OCI-LY7 (cell line): Measurements from ENCODE around the gene FRMPD4. TPM values are rescaled to one million over a fixed set of nuclear protein-coding genes. Genes with fewer than 3 reads are reported as not detected.

ENCODE experiments used
- BruUV-seq: library from RNA; stranded (reverse); fragments of 400-500 nt; replicated peaks from 2 replicates; lab custom pipeline; 2021; lab: Mats Ljungman, UMichigan
- CTCF ChIA-PET: fragments of 300-600 bp; sonication (Branson Sonifier 250); formaldehyde crosslinking; loops from one replicate; lab custom pipeline; 2022; ENCODE audit warnings: antibody characterized with exemption; ENCODE audit not compliant: unreplicated experiment; lab: Charles Lee
- POLR2A ChIA-PET: fragments of 300-600 bp; sonication (Branson Sonifier 250); formaldehyde crosslinking; loops from one replicate; lab custom pipeline; 2022; ENCODE audit warnings: antibody characterized with exemption; lab: Charles Lee
- DNase-seq: peaks from one replicate; pipeline ENCODE4 v3.0.0-alpha.2; 2015; ENCODE audit warnings: low spot score
- H2AFZ ChIP-seq: fragments of 200-600 bp; sonication (generic), shearing (Covaris generic); 2 replicates; pipeline ENCODE4 v1.6.1; 2014; ENCODE audit warnings: mild to moderate bottlenecking, antibody characterized with exemption, low read length, moderate library complexity
- H3K27ac ChIP-seq: fragments of 200-600 bp; sonication (generic); 2 replicates; pipeline ENCODE4 v1.5.1; 2014; ENCODE audit warnings: mixed run types, low read depth, mild to moderate bottlenecking, moderate library complexity, low read length, inconsistent platforms; ENCODE audit not compliant: poor library complexity, severe bottlenecking
- H3K36me3 ChIP-seq: fragments of 200-600 bp; sonication (generic); 2 replicates; pipeline ENCODE4 v1.6.1; 2014; ENCODE audit warnings: mild to moderate bottlenecking, antibody characterized with exemption, low read length, moderate library complexity, mixed read lengths; ENCODE audit not compliant: insufficient read depth
- H3K4me1 ChIP-seq: fragments of 200-600 bp; sonication (generic); 2 replicates; pipeline ENCODE4 v1.5.1; 2014; ENCODE audit warnings: mild to moderate bottlenecking, low read length; ENCODE audit not compliant: insufficient read depth, poor library complexity, severe bottlenecking
- H3K4me2 ChIP-seq: fragments of 200-600 bp; sonication (generic); 2 replicates; pipeline ENCODE4 v1.6.1; 2014; ENCODE audit warnings: mild to moderate bottlenecking, low read length
- H3K4me3 ChIP-seq: fragments of 200-600 bp; sonication (generic); 2 replicates; pipeline ENCODE4 v1.5.1; 2014; ENCODE audit warnings: mild to moderate bottlenecking, low read depth, low read length; ENCODE audit not compliant: poor library complexity, severe bottlenecking
- H3K79me2 ChIP-seq: fragments of 200-600 bp; sonication (generic); 2 replicates; pipeline ENCODE4 v1.6.1; 2016; ENCODE audit warnings: low read depth, mild to moderate bottlenecking, low read length, moderate library complexity, mixed read lengths; ENCODE audit not compliant: insufficient read depth
- H3K9me2 ChIP-seq: fragments of 200-600 bp; sonication (generic); 2 replicates; pipeline ENCODE4 v1.6.1; 2016; ENCODE audit warnings: mild to moderate bottlenecking, low read length, mixed read lengths; ENCODE audit not compliant: insufficient read depth
- H3K9me3 ChIP-seq: fragments of 200-600 bp; sonication (generic); 2 replicates; pipeline ENCODE4 v1.6.1; 2014; ENCODE audit warnings: mild to moderate bottlenecking, mixed run types, low read length, mixed read lengths
- H4K20me1 ChIP-seq: fragments of 200-600 bp; sonication (generic); 2 replicates; pipeline ENCODE4 v1.6.1; 2014; ENCODE audit warnings: mild to moderate bottlenecking, antibody characterized with exemption, low read length, moderate library complexity, mixed read lengths; ENCODE audit not compliant: insufficient read depth
- CTCF ChIP-seq: fragments of 200-600 bp; sonication (generic); conservative IDR thresholded peaks from 2 replicates; pipeline ENCODE4 v1.5.1; 2014; ENCODE audit warnings: mild to moderate bottlenecking, antibody characterized with exemption, low read length, moderate library complexity, mixed read lengths
- EZH2phosphoT487 ChIP-seq: fragments of 200-600 bp; sonication (generic); IDR thresholded peaks from 2 replicates; pipeline ENCODE4 v1.6.1; 2018; ENCODE audit warnings: low read depth, borderline replicate concordance, mild to moderate bottlenecking, mixed run types, antibody characterized with exemption, low read length, moderate library complexity, mixed read lengths
- intact Hi-C: fragments of 100-400 bp; cut with micrococcal nuclease; formaldehyde crosslinking; loops from one replicate; pipeline ENCODE4 v1.10.0; 2022; ENCODE audit not compliant: unreplicated experiment
- total RNA-seq, 2 experiments: library from RNA; depleted of rRNA in 1 of 2; stranded (reverse); fragments of >200 nt in 1 of 2; shearing (Covaris generic) in 1 of 2; gene quantifications; 2 replicates each; pipeline ENCODE4 v1.2.3, GENCODE V29; 2014 to 2022

The FRMPD4 gene
- total RNA-seq, 2 experiments from 2014 or later: not detected

DNA sequence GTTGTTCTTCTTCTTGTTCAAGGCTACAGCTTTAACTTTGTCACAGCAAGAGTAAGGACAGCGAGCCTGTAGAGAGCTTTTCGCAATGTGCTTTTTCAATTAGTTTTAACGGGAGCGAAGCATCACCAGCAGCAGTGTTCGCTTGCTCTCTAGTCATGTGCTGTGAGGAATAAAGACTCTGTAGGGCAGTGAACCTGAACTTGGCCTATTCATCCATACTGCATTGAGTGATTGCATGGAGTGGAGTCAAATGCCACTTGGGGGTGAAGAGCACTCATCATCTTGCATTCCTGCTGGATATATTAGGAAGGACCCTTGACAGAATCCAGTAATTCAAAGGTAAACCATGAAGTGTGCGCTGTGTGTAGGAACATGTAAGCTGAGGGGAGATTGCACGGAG lies 240.0 kb downstream of the FRMPD4 start:
- no peaks in the 10 kb centered on the region for H3K4me1 ChIP-seq
- no peaks in the 10 kb centered on the region for H3K36me3 ChIP-seq
- H3K9me3 ChIP-seq: no peaks in the 10 kb centered on the region
- intact Hi-C loops: no loop called here
- no peaks in the 10 kb centered on the region for H3K79me2 ChIP-seq
- no peaks in the 10 kb centered on the region for H3K9me2 ChIP-seq
- ChIA-PET POLR2A (interaction anchor here (0.7 kb wide), 1 partner anchor 1255 kb away, joined by 3 read pairs; no protein-coding TSS in a partner anchor), CTCF (no interaction called here)
- DNase-seq: no peak
- BruUV-seq: no TSS peak
- H2AFZ ChIP-seq: no peak overlapping the region
- no peaks in the 10 kb centered on the region for H4K20me1 ChIP-seq
- H3K4me3 ChIP-seq: no peak overlapping the region
- TF ChIP-seq EZH2phosphoT487 (no peak), CTCF (no peak)
- H3K4me2 ChIP-seq: no peak overlapping the region
- no peak overlapping the region for H3K27ac ChIP-seq

DNA sequence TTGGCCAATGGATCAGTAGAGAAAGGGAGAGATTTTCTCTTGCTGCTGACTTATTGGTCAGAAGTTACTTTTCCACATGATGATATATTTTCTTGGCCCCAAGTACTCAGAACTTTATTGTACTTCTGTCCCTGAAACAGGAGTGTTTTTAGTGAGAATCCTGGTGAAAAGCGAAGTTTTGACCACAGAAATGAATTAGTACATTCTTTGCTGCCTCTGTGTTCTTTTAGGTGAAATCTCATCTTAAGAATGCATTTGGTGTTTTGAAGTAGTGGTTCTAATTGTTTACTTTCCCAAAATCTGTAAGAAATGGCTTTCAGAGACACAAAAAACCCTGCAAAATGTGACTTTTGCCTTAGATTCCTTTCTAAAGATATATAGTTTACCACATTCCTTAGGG lies 240.4 kb downstream of the FRMPD4 start:
- no TSS peak for BruUV-seq

More for the DNA sequence above, 240.4 kb downstream of the FRMPD4 start:
- Histone ChIP-seq H3K27ac (no peak overlapping the region), H3K4me2 (no peak overlapping the region), H3K36me3 (no peaks in the 10 kb centered on the region), H3K4me3 (no peak overlapping the region), H3K9me2 (no peaks in the 10 kb centered on the region), H2AFZ (no peak overlapping the region), H3K79me2 (no peaks in the 10 kb centered on the region), H3K4me1 (no peaks in the 10 kb centered on the region), H3K9me3 (no peaks in the 10 kb centered on the region), H4K20me1 (no peaks in the 10 kb centered on the region)
- intact Hi-C loops: no loop called here
- TF ChIP-seq CTCF (no peak), EZH2phosphoT487 (no peak)
- ChIA-PET CTCF (no interaction called here), POLR2A (no interaction called here)
- DNase-seq: no peak
